Common myeloid progenitor, CD34-positive (primary cell): ENCODE measurements around the gene TMEM184B.

ENCODE experiments used
- CTCF ChIA-PET: fragments of 350-600 bp; sonication (Branson Sonifier 250); formaldehyde crosslinking; loops from one replicate; lab custom pipeline; 2021; ENCODE audit warnings: antibody characterized with exemption; lab: Charles Lee
- POLR2A ChIA-PET: fragments of 350-600 bp; sonication (Branson Sonifier 250); formaldehyde crosslinking; loops from one replicate; lab custom pipeline; 2021; ENCODE audit warnings: antibody characterized with exemption; lab: Charles Lee
- DNase-seq, 3 donors: peaks; one replicate each; pipeline versions ENCODE4 v3.0.0 to v3.0.0-alpha.2; 2013
- H3K27ac ChIP-seq, 2 experiments: 1 replicate in 1 of 2; 2 replicates in 1 of 2; pipeline ENCODE4 v1.7.0; 2013; ENCODE audit warnings: inconsistent platforms in 2 of 2, low read length in 2 of 2, mild to moderate bottlenecking in 2 of 2, low read depth in 1 of 2, moderate library complexity in 1 of 2; ENCODE audit not compliant: severe bottlenecking in 2 of 2, insufficient read depth in 1 of 2, poor library complexity in 1 of 2
- H3K27me3 ChIP-seq, 5 experiments: replicated peaks in 2 of 5; 1 replicate in 3 of 5; 2 replicates in 2 of 5; pipeline versions ENCODE4 v1.6.1 to v1.7.0; 2013; ENCODE audit warnings: low read length in 4 of 5, mild to moderate bottlenecking in 2 of 5, moderate library complexity in 2 of 5, inconsistent platforms in 1 of 5; ENCODE audit not compliant: insufficient read depth in 5 of 5, control insufficient read depth in 4 of 5
- H3K36me3 ChIP-seq, 4 experiments: 1 replicate in 2 of 4; 2 replicates in 2 of 4; pipeline versions ENCODE4 v1.6.1 to v1.7.0; 2013; ENCODE audit warnings: low read length in 3 of 4, control low read depth in 1 of 4, mild to moderate bottlenecking in 1 of 4; ENCODE audit not compliant: control insufficient read depth in 4 of 4, insufficient read depth in 4 of 4
- H3K4me1 ChIP-seq, 4 experiments: 1 replicate in 3 of 4; 2 replicates in 1 of 4; pipeline versions ENCODE4 v1.6.1 to v1.7.1; 2013; ENCODE audit warnings: low read length in 3 of 4, mild to moderate bottlenecking in 3 of 4, control low read depth in 1 of 4, inconsistent platforms in 1 of 4, moderate library complexity in 1 of 4; ENCODE audit not compliant: control insufficient read depth in 4 of 4, insufficient read depth in 4 of 4; ENCODE audit errors: control extremely low read depth in 1 of 4
- H3K4me3 ChIP-seq, 7 experiments: 1 replicate in 4 of 7; 2 replicates in 3 of 7; pipeline versions ENCODE4 v1.5.1 to v1.7.0; 2013; ENCODE audit warnings: mild to moderate bottlenecking in 7 of 7, low read length in 6 of 7, moderate library complexity in 6 of 7, inconsistent platforms in 2 of 7, low read depth in 2 of 7, control low read depth in 1 of 7; ENCODE audit not compliant: insufficient read depth in 4 of 7, control insufficient read depth in 1 of 7; ENCODE audit errors: extremely low read depth in 1 of 7
- H3K9me3 ChIP-seq, 5 experiments: 1 replicate in 4 of 5; 2 replicates in 1 of 5; pipeline versions ENCODE4 v1.6.1 to v1.7.1; 2013; ENCODE audit warnings: low read length in 4 of 5, mild to moderate bottlenecking in 2 of 5, inconsistent platforms in 1 of 5, low read depth in 1 of 5, moderate library complexity in 1 of 5; ENCODE audit not compliant: control insufficient read depth in 4 of 5, insufficient read depth in 2 of 5; ENCODE audit errors: control extremely low read depth in 1 of 5
- WGBS: methylation state at CpG from one replicate; pipeline ENCODE4 v1.1.5; 2013; ENCODE audit not compliant: insufficient coverage; 5-methylcytosine and 5-hydroxymethylcytosine counted together

The TMEM184B gene

GRCh38 chr22:38305471-38306448 lies 33.0 kb upstream of the TMEM184B start:
- H3K36me3 ChIP-seq, result peaks cover 5 to 66% (median 39%) of the 10 kb centered on the region in 4 experiments
- ChIA-PET POLR2A (no interaction called here), CTCF (interaction anchor here (0.6 to 2.0 kb wide), 4 partner anchors 9 to 47 kb away, joined by 3 to 12 read pairs (median 4); no protein-coding TSS in a partner anchor)
- peak overlapping the region in 1 of 2 experiments; percentile 20 for H3K27ac ChIP-seq
- DNase-seq, result peak in 1 of 3 donors; percentile 37
- peaks cover 0 to 10% (median 7%) of the 10 kb centered on the region in 4 experiments for H3K4me1 ChIP-seq
- no peaks in the 10 kb centered on the region for H3K27me3 ChIP-seq
- no peak overlapping the region for H3K4me3 ChIP-seq
- H3K9me3 ChIP-seq, result no peaks in the 10 kb centered on the region
- WGBS, result 63% methylated on average over 10 of the region's 16 CpGs

GRCh38 chr22:38304526-38304925 lies 31.7 kb upstream of the TMEM184B start:
- no peak for DNase-seq
- ChIA-PET POLR2A (no interaction called here), CTCF (interaction anchor here (1.2 kb wide), 1 partner anchor 8 kb away, joined by 3 read pairs; no protein-coding TSS in a partner anchor)
- Histone ChIP-seq H3K4me3 (no peak overlapping the region), H3K27me3 (no peaks in the 10 kb centered on the region), H3K27ac (no peak overlapping the region), H3K36me3 (peaks cover 9 to 66% (median 44%) of the 10 kb centered on the region in 4 experiments), H3K4me1 (peaks cover 0 to 7% (median 6%) of the 10 kb centered on the region in 4 experiments), H3K9me3 (no peaks in the 10 kb centered on the region)
- WGBS, result over 99% methylated on average over 12 of the region's 13 CpGs

- DNase-seq, result no peak
- ChIA-PET POLR2A (no interaction called here), CTCF (interaction anchor here (1.5 kb wide), 1 partner anchor 24 kb away, joined by 3 read pairs; no protein-coding TSS in a partner anchor)
- Histone ChIP-seq H3K27ac (no peak overlapping the region), H3K27me3 (no peaks in the 10 kb centered on the region), H3K4me1 (peaks cover 0 to 7% (median 6%) of the 10 kb centered on the region in 4 experiments), H3K4me3 (no peak overlapping the region), H3K9me3 (no peaks in the 10 kb centered on the region), H3K36me3 (peaks cover 9 to 68% (median 46%) of the 10 kb centered on the region in 4 experiments)
- WGBS, result 100% methylated on average over 3 of the region's 5 CpGs
Observed at GRCh38 chr22:38303974-38304373, 31.2 kb upstream of the TMEM184B start.

- peaks cover 10 to 67% (median 49%) of the 10 kb centered on the region in 4 experiments for H3K36me3 ChIP-seq
Observed at GRCh38 chr22:38302906-38303305, 30.1 kb upstream of the TMEM184B start.

GRCh38 chr22:38300946-38301345 lies 28.1 kb upstream of the TMEM184B start:
- Histone ChIP-seq H3K27me3 (no peaks in the 10 kb centered on the region), H3K36me3 (peaks cover 16 to 84% (median 65%) of the 10 kb centered on the region in 4 experiments), H3K4me1 (peaks cover 0 to 4% (median 4%) of the 10 kb centered on the region in 4 experiments), H3K9me3 (no peaks in the 10 kb centered on the region), H3K27ac (no peak overlapping the region), H3K4me3 (no peak overlapping the region)
- no peak for DNase-seq
- POLR2A ChIA-PET, result no interaction called here
- CTCF ChIA-PET, result interaction anchor here (1.6 to 1.7 kb wide), 2 partner anchors 20 to 71 kb away, joined by 3 read pairs; no protein-coding TSS in a partner anchor
- WGBS, result 95% methylated on average over 3 of the region's 3 CpGs

More at GRCh38 chr22:38302906-38303305, 30.1 kb upstream of the TMEM184B start:
- H3K27me3 ChIP-seq, result no peaks in the 10 kb centered on the region
- H3K4me1 ChIP-seq, result peaks cover 0 to 7% (median 6%) of the 10 kb centered on the region in 4 experiments
- no peaks in the 10 kb centered on the region for H3K9me3 ChIP-seq
- ChIA-PET POLR2A (no interaction called here), CTCF (interaction anchor here (1.0 to 1.5 kb wide), 2 partner anchors 9 to 25 kb away, joined by 3 read pairs; no protein-coding TSS in a partner anchor)
- H3K4me3 ChIP-seq, result no peak overlapping the region
- no peak overlapping the region for H3K27ac ChIP-seq
- no peak for DNase-seq
- WGBS, result 96% methylated on average over 19 of the region's 19 CpGs

GRCh38 chr22:38300197-38300945 lies 27.6 kb upstream of the TMEM184B start:
- no peaks in the 10 kb centered on the region for H3K4me1 ChIP-seq
- H3K27me3 ChIP-seq, result no peaks in the 10 kb centered on the region
- H3K9me3 ChIP-seq, result no peaks in the 10 kb centered on the region
- CTCF ChIA-PET, result interaction anchor here (0.7 to 1.7 kb wide), 4 partner anchors 21 to 70 kb away, joined by 3 to 4 read pairs (median 3); no protein-coding TSS in a partner anchor
- POLR2A ChIA-PET, result no interaction called here
- no peak for DNase-seq
- no peak overlapping the region for H3K4me3 ChIP-seq
- H3K36me3 ChIP-seq, result peaks cover 16 to 89% (median 71%) of the 10 kb centered on the region in 4 experiments
- WGBS, result 98% methylated on average over 23 of the region's 26 CpGs
- no peak overlapping the region for H3K27ac ChIP-seq
